ENCODE results near the gene U2AF2. TPM values are rescaled to one million over a fixed set of nuclear protein-coding genes. Genes with fewer than 3 reads are reported as not detected.

U2AF2 gene
- total RNA-seq, 2 experiments from 2014 or later, result 284 to 324 TPM

DNA sequence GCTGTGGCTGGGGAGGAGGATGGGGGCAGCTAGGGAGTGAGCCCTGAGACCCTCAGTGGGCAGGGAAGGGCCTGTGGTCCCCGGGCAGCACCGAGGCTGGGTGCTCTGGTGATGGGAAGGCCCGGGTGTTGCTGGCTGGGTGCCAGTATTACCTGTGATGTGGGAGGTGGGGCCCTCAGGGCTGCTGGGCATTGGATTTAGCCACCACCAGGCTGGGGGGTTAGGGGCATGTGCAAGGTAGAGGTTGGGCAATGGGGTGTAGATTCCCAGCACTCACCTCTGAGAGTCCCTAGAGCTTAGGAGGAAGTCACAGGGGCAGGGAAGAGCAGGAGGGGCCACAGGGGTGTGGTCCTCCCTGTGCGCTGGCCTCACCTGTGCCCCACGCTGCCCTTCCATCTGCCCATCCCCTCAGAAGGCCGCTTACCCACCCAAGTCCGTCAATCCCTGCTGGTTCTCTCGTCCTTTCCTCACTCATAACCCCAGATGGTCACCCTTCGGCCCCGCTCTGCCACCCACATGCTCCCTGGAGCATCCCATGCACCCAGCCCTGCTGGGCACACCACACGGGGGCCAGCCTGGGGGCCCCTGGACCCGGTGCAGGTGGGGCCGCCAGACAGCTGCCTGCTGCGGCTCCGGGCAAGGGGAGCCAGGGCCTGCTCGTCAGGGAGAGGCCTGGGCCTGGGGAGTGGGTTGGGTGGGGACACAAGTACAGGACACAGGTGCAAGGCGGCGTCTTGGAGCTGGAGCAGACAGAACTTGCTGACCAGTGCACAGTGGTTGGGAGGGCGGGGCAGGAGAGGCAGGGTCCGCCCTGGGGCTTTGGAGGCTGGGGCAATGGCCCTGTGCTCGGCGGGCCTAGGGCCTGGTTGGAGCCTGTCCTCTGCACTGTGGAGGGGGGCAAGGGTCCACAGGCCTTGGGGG lies 32.7 kb downstream of the U2AF2 start:
- Mint-ChIP-seq H3K4me3 (no peak overlapping the region), H3K27me3 (no peaks in the 10 kb centered on the region), H3K4me1 (no peaks in the 10 kb centered on the region), H3K36me3 (peaks cover 9% of the 10 kb centered on the region), H3K9me3 (ENCODE audit: low read depth) (no peaks in the 10 kb centered on the region), H3K27ac (no peak overlapping the region)
- ATAC-seq, result no peak
- CTCF ChIA-PET, result no interaction called here
- no peak for DNase-seq

DNA sequence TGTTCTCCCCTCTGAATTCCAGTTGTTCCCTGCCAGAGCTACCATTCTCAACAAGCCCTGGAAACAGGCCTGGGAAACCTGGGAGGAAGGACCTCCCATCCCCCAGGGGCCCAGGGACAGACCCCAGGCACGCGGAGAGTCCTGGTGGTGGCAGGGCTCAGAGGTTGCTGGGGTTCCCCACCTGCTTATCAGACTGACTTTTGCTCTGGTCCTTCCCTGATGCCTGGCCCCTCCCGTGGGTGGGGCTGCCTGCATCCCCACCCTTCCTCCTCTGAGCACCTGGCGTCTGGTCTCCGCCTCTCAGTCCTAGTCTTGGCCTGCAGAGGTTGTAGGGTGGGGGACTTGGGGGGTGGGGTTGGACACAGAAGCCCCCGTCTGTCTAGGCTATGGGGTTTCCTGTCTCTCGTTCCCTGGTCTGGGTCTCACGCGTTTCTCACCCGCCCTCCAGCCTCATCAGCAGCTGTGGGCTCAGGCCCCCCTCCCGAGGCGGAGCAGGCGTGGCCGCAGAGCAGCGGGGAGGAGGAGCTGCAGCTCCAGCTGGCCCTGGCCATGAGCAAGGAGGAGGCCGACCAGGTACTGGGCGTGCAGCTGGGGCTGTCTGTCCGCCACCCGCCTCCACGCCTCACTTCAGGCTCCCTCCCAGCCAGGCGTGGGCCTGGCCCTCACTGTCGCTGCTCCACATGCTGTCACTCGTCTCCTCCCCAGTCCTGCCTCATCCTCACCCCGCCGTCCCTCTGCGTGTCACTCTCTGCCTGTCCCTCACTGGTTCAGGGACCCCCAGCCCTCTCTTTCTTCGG lies 33.8 kb downstream of the U2AF2 start:
- Mint-ChIP-seq H3K36me3 (peaks cover 11% of the 10 kb centered on the region), H3K4me3 (no peak overlapping the region), H3K27ac (no peak overlapping the region), H3K9me3 (ENCODE audit: low read depth) (no peaks in the 10 kb centered on the region), H3K27me3 (no peaks in the 10 kb centered on the region), H3K4me1 (no peaks in the 10 kb centered on the region)
- DNase-seq (no peak), ATAC-seq (no peak)
- CTCF ChIA-PET, result no interaction called here

DNA sequence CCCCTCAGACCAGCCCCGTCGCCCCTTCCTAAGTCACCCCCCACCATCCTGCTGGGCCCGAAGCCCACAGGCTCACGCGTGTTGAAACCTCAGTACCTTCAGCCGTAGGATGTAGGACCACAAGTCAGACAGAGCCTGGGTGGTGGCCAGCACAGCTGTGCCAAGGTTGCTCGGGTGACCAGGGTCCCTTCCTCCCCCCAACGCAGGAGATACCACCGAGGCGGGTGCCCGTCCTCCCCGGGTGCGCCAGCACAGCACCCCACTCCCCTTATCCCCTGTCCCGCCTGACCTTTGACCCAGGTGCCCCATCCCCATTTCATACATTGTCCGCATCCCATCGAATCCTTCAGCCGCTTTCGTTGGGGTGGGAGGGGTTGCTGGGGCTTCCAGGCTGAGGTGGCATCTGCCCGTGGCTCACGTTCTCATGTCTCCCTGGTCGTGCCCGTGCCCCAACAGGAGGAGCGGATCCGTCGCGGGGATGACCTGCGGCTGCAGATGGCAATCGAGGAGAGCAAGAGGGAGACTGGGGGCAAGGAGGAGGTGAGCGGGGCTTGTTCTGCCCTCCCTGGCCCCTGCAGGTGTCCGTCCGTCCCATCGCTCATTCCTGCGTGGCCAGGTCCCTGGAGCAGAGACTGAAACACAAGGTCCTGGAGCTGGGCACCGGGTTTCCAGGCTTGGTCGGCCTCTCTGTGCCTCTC lies 34.7 kb downstream of the U2AF2 start:
- H3K9me3 Mint-ChIP-seq (ENCODE audit: low read depth), result no peaks in the 10 kb centered on the region
- no peaks in the 10 kb centered on the region for H3K4me1 Mint-ChIP-seq
- peaks cover 12% of the 10 kb centered on the region for H3K36me3 Mint-ChIP-seq
- H3K27ac Mint-ChIP-seq, result no peak overlapping the region
- H3K27me3 Mint-ChIP-seq, result no peaks in the 10 kb centered on the region
- no peak overlapping the region for H3K4me3 Mint-ChIP-seq
- ATAC-seq (no peak), DNase-seq (no peak)
- CTCF ChIA-PET, result no interaction called here

GRCh38 chr19:55690109-55690768 lies 35.4 kb downstream of the U2AF2 start:
- H3K4me3 Mint-ChIP-seq, result no peak overlapping the region
- DNase-seq, result no peak
- no peak for ATAC-seq
- no peaks in the 10 kb centered on the region for H3K9me3 Mint-ChIP-seq (ENCODE audit: low read depth)
- H3K4me1 Mint-ChIP-seq, result no peaks in the 10 kb centered on the region
- no peak overlapping the region for H3K27ac Mint-ChIP-seq
- CTCF ChIA-PET, result no interaction called here
- no peaks in the 10 kb centered on the region for H3K27me3 Mint-ChIP-seq
- H3K36me3 Mint-ChIP-seq, result peaks cover 11% of the 10 kb centered on the region

GRCh38 chr19:55690769-55691545 lies 36.1 kb downstream of the U2AF2 start:
- ATAC-seq (no peak), DNase-seq (no peak)
- CTCF ChIA-PET, result no interaction called here
- no peaks in the 10 kb centered on the region for H3K4me1 Mint-ChIP-seq
- H3K27ac Mint-ChIP-seq, result no peak overlapping the region
- peaks cover 8% of the 10 kb centered on the region for H3K36me3 Mint-ChIP-seq
- no peaks in the 10 kb centered on the region for H3K9me3 Mint-ChIP-seq (ENCODE audit: low read depth)
- no peak overlapping the region for H3K4me3 Mint-ChIP-seq
- H3K27me3 Mint-ChIP-seq, result no peaks in the 10 kb centered on the region

- no peak for DNase-seq
- ATAC-seq, result no peak
- Mint-ChIP-seq H3K36me3 (peaks cover 8% of the 10 kb centered on the region), H3K4me3 (no peak overlapping the region), H3K27me3 (no peaks in the 10 kb centered on the region), H3K9me3 (ENCODE audit: low read depth) (no peaks in the 10 kb centered on the region), H3K27ac (no peak overlapping the region), H3K4me1 (no peaks in the 10 kb centered on the region)
- CTCF ChIA-PET, result no interaction called here
Measured at GRCh38 chr19:55691561-55692481, 37.0 kb downstream of the U2AF2 start.

- ATAC-seq, result no peak
- Mint-ChIP-seq H3K36me3 (peaks cover 8% of the 10 kb centered on the region), H3K9me3 (ENCODE audit: low read depth) (no peaks in the 10 kb centered on the region), H3K4me3 (no peak overlapping the region), H3K4me1 (no peaks in the 10 kb centered on the region), H3K27me3 (no peaks in the 10 kb centered on the region), H3K27ac (no peak overlapping the region)
- DNase-seq, result no peak
- CTCF ChIA-PET, result no interaction called here
Measured at GRCh38 chr19:55692681-55693081, 37.8 kb downstream of the U2AF2 start.

GRCh38 chr19:55693336-55693974 lies 38.6 kb downstream of the U2AF2 start:
- no peak for ATAC-seq
- H3K4me1 Mint-ChIP-seq, result no peaks in the 10 kb centered on the region
- no peaks in the 10 kb centered on the region for H3K27me3 Mint-ChIP-seq
- H3K36me3 Mint-ChIP-seq, result peaks cover 9% of the 10 kb centered on the region
- H3K4me3 Mint-ChIP-seq, result no peak overlapping the region
- no peaks in the 10 kb centered on the region for H3K9me3 Mint-ChIP-seq (ENCODE audit: low read depth)
- CTCF ChIA-PET, result interaction anchor here (1.1 kb wide), 1 partner anchor 10 kb away, joined by 5 read pairs; no protein-coding TSS in a partner anchor
- H3K27ac Mint-ChIP-seq, result no peak overlapping the region
- DNase-seq, result no peak

- CTCF ChIA-PET, result interaction anchor here (1.1 kb wide), 1 partner anchor 9 kb away, joined by 5 read pairs; no protein-coding TSS in a partner anchor
- Mint-ChIP-seq H3K27me3 (no peaks in the 10 kb centered on the region), H3K4me3 (no peak overlapping the region), H3K36me3 (peaks cover 7% of the 10 kb centered on the region), H3K9me3 (ENCODE audit: low read depth) (no peaks in the 10 kb centered on the region), H3K27ac (no peak overlapping the region), H3K4me1 (no peaks in the 10 kb centered on the region)
- DNase-seq (no peak), ATAC-seq (no peak)
Measured at GRCh38 chr19:55694241-55694655, 39.4 kb downstream of the U2AF2 start.

- Mint-ChIP-seq H3K27me3 (no peaks in the 10 kb centered on the region), H3K36me3 (peaks cover 7% of the 10 kb centered on the region), H3K4me1 (no peaks in the 10 kb centered on the region), H3K9me3 (ENCODE audit: low read depth) (no peaks in the 10 kb centered on the region), H3K4me3 (no peak overlapping the region), H3K27ac (no peak overlapping the region)
- ATAC-seq (no peak), DNase-seq (no peak)
- CTCF ChIA-PET, result no interaction called here
Measured at GRCh38 chr19:55694656-55695491, 40.0 kb downstream of the U2AF2 start.

All from activated CD8-positive, alpha-beta memory T cell treated with anti-CD3 and anti-CD28 coated beads, Interleukin-2, amount 10 ng/mL, durations not matched to agents 7 days and 5 days (primary cell).